ENCODE results near the gene STX17.

DNA sequence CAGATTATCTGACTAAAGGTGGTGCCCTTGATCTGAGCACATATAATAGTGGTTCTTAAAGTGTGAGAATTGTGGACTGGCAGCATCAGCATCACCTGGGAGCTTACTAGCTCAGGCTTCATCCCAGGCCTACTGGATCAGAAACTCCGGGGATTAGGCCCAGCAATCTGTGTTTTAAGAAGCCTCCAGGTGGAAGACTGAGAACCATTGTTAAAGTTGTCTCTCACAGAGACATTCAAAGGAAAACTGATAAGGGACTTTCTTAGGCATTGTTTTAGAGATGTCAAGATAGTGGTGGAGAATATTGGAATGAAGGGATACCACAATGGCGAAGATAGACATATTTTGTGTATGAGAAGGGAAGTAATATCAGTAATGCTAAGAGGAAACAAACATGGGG is 59.5 kb downstream of the STX17 start:
- TF ChIP-seq, protein P1, sequence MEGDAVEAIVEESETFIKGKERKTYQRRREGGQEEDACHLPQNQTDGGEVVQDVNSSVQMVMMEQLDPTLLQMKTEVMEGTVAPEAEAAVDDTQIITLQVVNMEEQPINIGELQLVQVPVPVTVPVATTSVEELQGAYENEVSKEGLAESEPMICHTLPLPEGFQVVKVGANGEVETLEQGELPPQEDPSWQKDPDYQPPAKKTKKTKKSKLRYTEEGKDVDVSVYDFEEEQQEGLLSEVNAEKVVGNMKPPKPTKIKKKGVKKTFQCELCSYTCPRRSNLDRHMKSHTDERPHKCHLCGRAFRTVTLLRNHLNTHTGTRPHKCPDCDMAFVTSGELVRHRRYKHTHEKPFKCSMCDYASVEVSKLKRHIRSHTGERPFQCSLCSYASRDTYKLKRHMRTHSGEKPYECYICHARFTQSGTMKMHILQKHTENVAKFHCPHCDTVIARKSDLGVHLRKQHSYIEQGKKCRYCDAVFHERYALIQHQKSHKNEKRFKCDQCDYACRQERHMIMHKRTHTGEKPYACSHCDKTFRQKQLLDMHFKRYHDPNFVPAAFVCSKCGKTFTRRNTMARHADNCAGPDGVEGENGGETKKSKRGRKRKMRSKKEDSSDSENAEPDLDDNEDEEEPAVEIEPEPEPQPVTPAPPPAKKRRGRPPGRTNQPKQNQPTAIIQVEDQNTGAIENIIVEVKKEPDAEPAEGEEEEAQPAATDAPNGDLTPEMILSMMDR (IDR thresholded peaks at IDR 0.05): no peak
- no peak for TF ChIP-seq POLR2A (IDR thresholded peaks at IDR 0.05)
